Testis (tissue), 2 donors: ENCODE data around the gene JMJD4.

Experiments used
- CTCF ChIP-seq, 3 experiments: fragments of 450-650 bp in 2 of 3; fragments of 200-600 bp in 1 of 3; sonication (generic) in 1 of 3; IDR thresholded peaks; one replicate each; pipeline ENCODE4 v1.5.1; 2016 to 2019; ENCODE audit warnings: antibody characterized with exemption in 3 of 3, mild to moderate bottlenecking in 2 of 3, moderate library complexity in 1 of 3
- POLR2A ChIP-seq: fragments of 450-650 bp; IDR thresholded peaks from one replicate; pipeline ENCODE4 v1.6.1; 2017; ENCODE audit warnings: antibody characterized with exemption, mild to moderate bottlenecking, moderate library complexity

GRCh38 chr1:227742738-227743715 lies 7.9 kb upstream of the JMJD4 start:
- TF ChIP-seq CTCF (IDR thresholded peaks at IDR 0.05) (no peak), POLR2A (no peak)
